ENCODE results near the gene AR.

- TF ChIP-seq POLR2AphosphoS5 (IDR thresholded peaks at IDR 0.05; ENCODE audit: insufficient read depth, low read depth, low read length) (no peak), POLR2A (IDR thresholded peaks at IDR 0.05; ENCODE audit: low read depth, low read length) (no peak), CTCF (IDR thresholded peaks at IDR 0.05; ENCODE audit: extremely low read depth in 1 of 2, insufficient read depth in 1 of 2, low read depth in 1 of 2, low read length in 2 of 2) (no peak), EZH2 (IDR thresholded peaks at IDR 0.05; ENCODE audit: borderline replicate concordance, low read depth, low read length, severe bottlenecking) (no peak), FOS (IDR thresholded peaks at IDR 0.05; ENCODE audit: borderline replicate concordance, insufficient read depth, low read length) (no peak), JUN (IDR thresholded peaks at IDR 0.05; ENCODE audit: borderline replicate concordance, insufficient read depth, insufficient read length, low read depth) (no peak), MYC (IDR thresholded peaks at IDR 0.05; ENCODE audit: low read depth, low read length) (no peak)
- TF ChIP-seq, protein P1, sequence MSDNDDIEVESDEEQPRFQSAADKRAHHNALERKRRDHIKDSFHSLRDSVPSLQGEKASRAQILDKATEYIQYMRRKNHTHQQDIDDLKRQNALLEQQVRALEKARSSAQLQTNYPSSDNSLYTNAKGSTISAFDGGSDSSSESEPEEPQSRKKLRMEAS (IDR thresholded peaks at IDR 0.05; ENCODE audit: insufficient read depth, insufficient read length): no peak
Observed at GRCh38 chrX:67585401-67585800, 41.6 kb downstream of the AR start.
